Urinary bladder (tissue), 4 donors: ENCODE measurements around the gene TPSB2. TPM values are rescaled to one million over a fixed set of nuclear protein-coding genes. Genes with fewer than 3 reads are reported as not detected.
"Not testable (repeated sequence)": the region's sequence is repeated elsewhere in the genome, so short reads cannot be mapped to it uniquely, and the experiment has no call there.

Experiments used
- DNase-seq: peaks from one replicate; pipeline ENCODE4 v3.0.0-alpha.2; 2015; ENCODE audit errors: extremely low spot score
- H3K27ac ChIP-seq: one replicate; pipeline ENCODE4 v1.5.1; 2013; ENCODE audit warnings: low read depth, mild to moderate bottlenecking, moderate library complexity
- H3K36me3 ChIP-seq: one replicate; pipeline ENCODE4 v1.6.1; 2013; ENCODE audit warnings: mild to moderate bottlenecking, moderate library complexity; ENCODE audit not compliant: insufficient read depth
- H3K4me1 ChIP-seq: one replicate; pipeline ENCODE4 v1.6.1; 2013; ENCODE audit warnings: mild to moderate bottlenecking, moderate library complexity; ENCODE audit not compliant: insufficient read depth
- H3K4me3 ChIP-seq: one replicate; pipeline ENCODE4 v1.5.1; 2013; ENCODE audit warnings: low read depth, low read length
- WGBS: extraction: QIAGEN DNeasy Blood & Tissue Kit; methylation state at CpG from one replicate; pipeline ENCODE4 v1.1.7; 2013; 5-methylcytosine and 5-hydroxymethylcytosine counted together
- polyA plus RNA-seq: library from polyadenylated mRNA; stranded (reverse); fragments of 200-250 nt; gene quantifications from one replicate; pipeline ENCODE4 v1.2.3, GENCODE V29; 2013
- total RNA-seq: library from RNA; depleted of rRNA; stranded (reverse); fragments of >200 nt; gene quantifications from one replicate; pipeline ENCODE4 v1.2.3, GENCODE V29; 2014
- donor health status: healthy with polysubstance abuse.
- donor health status: healthy.

TPSB2 gene
- total and polyA plus RNA-seq, 2 donors: 4.4 to 80.3 TPM

- H3K27ac ChIP-seq: no peak overlapping the region
- DNase-seq: no peak
- 95% methylated on average over 25 of the region's 25 CpGs for WGBS
- H3K4me1 ChIP-seq: no peaks in the 10 kb centered on the region
- H3K4me3 ChIP-seq: no peak overlapping the region
- H3K36me3 ChIP-seq: no peaks in the 10 kb centered on the region
Measured at GRCh38 chr16:1201444-1201843, 28.5 kb downstream of the TPSB2 start.

GRCh38 chr16:1200014-1200627 lies 29.9 kb downstream of the TPSB2 start:
- Histone ChIP-seq H3K4me1 (no peaks in the 10 kb centered on the region), H3K36me3 (no peaks in the 10 kb centered on the region), H3K27ac (no peak overlapping the region), H3K4me3 (no peak overlapping the region)
- WGBS: 92% methylated on average over 38 of the region's 38 CpGs
- DNase-seq: no peak

- Histone ChIP-seq H3K27ac (no peak overlapping the region), H3K4me3 (no peak overlapping the region), H3K4me1 (no peaks in the 10 kb centered on the region), H3K36me3 (no peaks in the 10 kb centered on the region)
- no peak for DNase-seq
- 83% methylated on average over 15 of the region's 19 CpGs for WGBS
Measured at GRCh38 chr16:1199347-1200013, 30.5 kb downstream of the TPSB2 start.

GRCh38 chr16:1198671-1199346 lies 31.2 kb downstream of the TPSB2 start:
- WGBS: 89% methylated on average over 44 of the region's 44 CpGs

GRCh38 chr16:1198194-1198593 lies 31.8 kb downstream of the TPSB2 start:
- Histone ChIP-seq H3K27ac (no peak overlapping the region), H3K36me3 (no peaks in the 10 kb centered on the region), H3K4me3 (no peak overlapping the region), H3K4me1 (no peaks in the 10 kb centered on the region)
- DNase-seq: no peak
- WGBS: 88% methylated on average over 18 of the region's 18 CpGs

More at GRCh38 chr16:1198671-1199346, 31.2 kb downstream of the TPSB2 start:
- H3K36me3 ChIP-seq, H3K4me1 ChIP-seq, H3K27ac ChIP-seq, DNase-seq, H3K4me3 ChIP-seq: not testable (repeated sequence)

- no peaks in the 10 kb centered on the region for H3K36me3 ChIP-seq
- no peak overlapping the region for H3K27ac ChIP-seq
Measured at GRCh38 chr16:1197237-1197866, 32.6 kb downstream of the TPSB2 start.

GRCh38 chr16:1196494-1196893 lies 33.5 kb downstream of the TPSB2 start:
- Histone ChIP-seq H3K4me1 (no peaks in the 10 kb centered on the region), H3K4me3 (no peak overlapping the region), H3K36me3 (no peaks in the 10 kb centered on the region), H3K27ac (no peak overlapping the region)
- WGBS: 76% methylated on average over 11 of the region's 11 CpGs
- DNase-seq: no peak

More at GRCh38 chr16:1197237-1197866, 32.6 kb downstream of the TPSB2 start:
- WGBS: 71% methylated on average over 19 of the region's 19 CpGs
- no peak for DNase-seq
- Histone ChIP-seq H3K4me3 (no peak overlapping the region), H3K4me1 (no peaks in the 10 kb centered on the region)

GRCh38 chr16:1195393-1195666 lies 34.7 kb downstream of the TPSB2 start:
- WGBS: 84% methylated on average over 14 of the region's 14 CpGs
- H3K4me1 ChIP-seq: no peaks in the 10 kb centered on the region
- H3K27ac ChIP-seq: no peak overlapping the region
- no peak overlapping the region for H3K4me3 ChIP-seq
- H3K36me3 ChIP-seq: no peaks in the 10 kb centered on the region
- DNase-seq: no peak

- no peak for DNase-seq
- Histone ChIP-seq H3K27ac (no peak overlapping the region), H3K4me1 (no peaks in the 10 kb centered on the region), H3K36me3 (no peaks in the 10 kb centered on the region), H3K4me3 (no peak overlapping the region)
- WGBS: 36% methylated on average over 61 of the region's 61 CpGs
Measured at GRCh38 chr16:1194665-1195392, 35.2 kb downstream of the TPSB2 start.

GRCh38 chr16:1193825-1194581 lies 36.0 kb downstream of the TPSB2 start:
- Histone ChIP-seq H3K36me3 (no peaks in the 10 kb centered on the region), H3K4me3 (no peak overlapping the region), H3K27ac (no peak overlapping the region), H3K4me1 (no peaks in the 10 kb centered on the region)
- DNase-seq: no peak
- WGBS: 68% methylated on average over 29 of the region's 29 CpGs

- DNase-seq: no peak
- Histone ChIP-seq H3K4me1 (no peaks in the 10 kb centered on the region), H3K4me3 (no peak overlapping the region), H3K27ac (no peak overlapping the region), H3K36me3 (no peaks in the 10 kb centered on the region)
- 74% methylated on average over 30 of the region's 30 CpGs for WGBS
Measured at GRCh38 chr16:1193143-1193824, 36.7 kb downstream of the TPSB2 start.

GRCh38 chr16:1192384-1193073 lies 37.5 kb downstream of the TPSB2 start:
- H3K4me1 ChIP-seq: no peaks in the 10 kb centered on the region
- H3K4me3 ChIP-seq: no peak overlapping the region
- H3K27ac ChIP-seq: no peak overlapping the region
- 55% methylated on average over 9 of the region's 9 CpGs for WGBS
- no peaks in the 10 kb centered on the region for H3K36me3 ChIP-seq
- DNase-seq: no peak
